LNCaP clone FGC (cell line): ENCODE data around the gene LRRN4CL.

Experiments
- DNase-seq: peaks from one replicate; pipeline ENCODE4 v3.0.0-alpha.2; 2011; ENCODE audit warnings: low read depth
- H3K4me3 ChIP-seq: 2 replicates; pipeline ENCODE4 v1.5.1; 2011; ENCODE audit warnings: mild to moderate bottlenecking, low read depth, low read length, control low read depth
- CTCF ChIP-seq: IDR thresholded peaks from 2 replicates; pipeline ENCODE4 v1.5.1; 2012; ENCODE audit warnings: mild to moderate bottlenecking; ENCODE audit not compliant: control insufficient read depth, insufficient read depth; ENCODE audit errors: extremely low read depth

The LRRN4CL gene

GRCh38 chr11:62646825-62647608 is 42.3 kb downstream of the LRRN4CL start:
- DNase-seq, result no peak
- peak overlapping the region; percentile 6; the same call in 1 of the 2 replicates for H3K4me3 ChIP-seq

GRCh38 chr11:62645946-62646824 is 43.1 kb downstream of the LRRN4CL start, which contains the start of gene GANAB:
Gene GANAB, minus strand, starts transcription at chr11:62646613. Its CDS starts 14 bp downstream, at chr11:62646599.
- no peak for TF ChIP-seq CTCF
- H3K4me3 ChIP-seq, result peak within 1 kb of the TSS; percentile 99
- DNase-seq, result peak; percentile 90

More at GRCh38 chr11:62646825-62647608, 42.3 kb downstream of the LRRN4CL start:
- TF ChIP-seq CTCF, result no peak

- no peak for DNase-seq
- TF ChIP-seq CTCF, result no peak
- peak overlapping the region; percentile 99 for H3K4me3 ChIP-seq
Observed at GRCh38 chr11:62645671-62645945, 43.7 kb downstream of the LRRN4CL start.

- no peak overlapping the region for H3K4me3 ChIP-seq
- no peak for TF ChIP-seq CTCF
- no peak for DNase-seq
Observed at GRCh38 chr11:62644220-62644619, 45.1 kb downstream of the LRRN4CL start.
